ENCODE results near the gene DUSP22.
A peak's percentile ranks its signal among the peaks of the same experiment; 100 is the strongest.

DUSP22 gene

GRCh38 chr6:318243-318890 is 26.1 kb downstream of the DUSP22 start:
- Histone ChIP-seq H3K27me3 (replicated peaks; ENCODE audit: control insufficient read depth, insufficient read depth, low read length) (no peaks in the 10 kb centered on the region), H3K4me3 (replicated peaks; ENCODE audit: low read depth, low read length) (no peak overlapping the region), H3K36me3 (ENCODE audit: control insufficient read depth, insufficient read depth, low read length) (peaks cover 1% of the 10 kb centered on the region; the same call in 1 of the 2 replicates)
- DNase-seq (ENCODE audit: extremely low read depth, insufficient read length): no peak
- TF ChIP-seq, protein P1, sequence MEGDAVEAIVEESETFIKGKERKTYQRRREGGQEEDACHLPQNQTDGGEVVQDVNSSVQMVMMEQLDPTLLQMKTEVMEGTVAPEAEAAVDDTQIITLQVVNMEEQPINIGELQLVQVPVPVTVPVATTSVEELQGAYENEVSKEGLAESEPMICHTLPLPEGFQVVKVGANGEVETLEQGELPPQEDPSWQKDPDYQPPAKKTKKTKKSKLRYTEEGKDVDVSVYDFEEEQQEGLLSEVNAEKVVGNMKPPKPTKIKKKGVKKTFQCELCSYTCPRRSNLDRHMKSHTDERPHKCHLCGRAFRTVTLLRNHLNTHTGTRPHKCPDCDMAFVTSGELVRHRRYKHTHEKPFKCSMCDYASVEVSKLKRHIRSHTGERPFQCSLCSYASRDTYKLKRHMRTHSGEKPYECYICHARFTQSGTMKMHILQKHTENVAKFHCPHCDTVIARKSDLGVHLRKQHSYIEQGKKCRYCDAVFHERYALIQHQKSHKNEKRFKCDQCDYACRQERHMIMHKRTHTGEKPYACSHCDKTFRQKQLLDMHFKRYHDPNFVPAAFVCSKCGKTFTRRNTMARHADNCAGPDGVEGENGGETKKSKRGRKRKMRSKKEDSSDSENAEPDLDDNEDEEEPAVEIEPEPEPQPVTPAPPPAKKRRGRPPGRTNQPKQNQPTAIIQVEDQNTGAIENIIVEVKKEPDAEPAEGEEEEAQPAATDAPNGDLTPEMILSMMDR (IDR thresholded peaks at IDR 0.05; ENCODE audit: insufficient read depth, low read length, poor library complexity, severe bottlenecking): no peak

DNA sequence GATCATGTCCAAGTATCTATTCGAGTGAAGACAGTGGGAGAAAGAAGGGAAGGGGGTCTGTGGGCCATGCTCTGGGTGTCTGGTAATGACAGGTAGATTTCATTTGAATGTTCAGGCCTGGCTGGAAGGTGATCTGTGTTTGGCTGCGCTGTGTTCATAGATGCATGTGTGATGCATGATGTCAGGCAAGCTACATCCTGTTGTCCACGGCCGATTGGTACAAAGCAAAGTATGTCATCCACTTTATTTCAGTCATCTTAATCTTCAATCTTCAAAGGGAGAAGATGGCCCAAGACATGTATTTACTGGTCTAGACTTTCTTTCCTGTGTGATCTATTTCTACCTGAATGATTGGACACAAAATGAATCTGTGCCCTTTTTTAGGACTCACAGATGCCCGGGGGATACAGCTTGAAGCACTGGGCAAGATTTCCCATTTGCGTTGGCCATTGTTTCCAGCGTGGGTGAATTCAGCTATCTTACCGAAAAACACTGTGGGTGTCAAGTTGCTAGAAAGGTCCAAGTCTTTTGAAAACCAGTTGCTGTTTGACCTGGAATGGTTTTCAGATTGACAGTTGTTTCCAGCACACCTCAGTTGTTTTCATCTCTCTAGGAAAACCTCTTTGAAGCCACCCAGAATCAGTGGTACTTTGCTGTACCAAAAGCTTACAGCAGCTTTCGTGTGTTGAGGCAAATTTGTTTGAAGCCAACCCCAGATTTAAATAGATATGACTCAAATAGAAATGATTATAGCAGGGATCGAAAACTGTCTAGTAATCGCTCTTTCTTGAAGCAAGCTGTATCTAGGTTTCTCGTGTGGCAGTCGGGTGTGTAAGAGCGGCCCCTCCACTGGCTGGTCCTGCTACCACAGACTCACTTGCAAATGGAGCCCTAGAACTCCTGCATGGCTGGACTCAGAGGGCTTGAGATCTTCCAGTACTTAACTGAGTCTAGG is 27.2 kb downstream of the DUSP22 start:
- DNase-seq (ENCODE audit: extremely low read depth, insufficient read length): peak; percentile 76
- H3K4me3 ChIP-seq (replicated peaks; ENCODE audit: low read depth, low read length): peak overlapping the region; percentile 54
- H3K36me3 ChIP-seq (ENCODE audit: control insufficient read depth, insufficient read depth, low read length): no peaks in the 10 kb centered on the region; the same call in 1 of the 2 replicates
- TF ChIP-seq, protein P1 (IDR thresholded peaks at IDR 0.05; ENCODE audit: insufficient read depth, low read length, poor library complexity, severe bottlenecking): no peak
- H3K27me3 ChIP-seq (replicated peaks; ENCODE audit: control insufficient read depth, insufficient read depth, low read length): no peaks in the 10 kb centered on the region

- no peak for DNase-seq (ENCODE audit: extremely low read depth, insufficient read length)
- no peaks in the 10 kb centered on the region; the same call in 1 of the 2 replicates for H3K36me3 ChIP-seq (ENCODE audit: control insufficient read depth, insufficient read depth, low read length)
- H3K4me3 ChIP-seq (replicated peaks; ENCODE audit: low read depth, low read length): peak overlapping the region; percentile 54
- TF ChIP-seq, protein P1 (IDR thresholded peaks at IDR 0.05; ENCODE audit: insufficient read depth, low read length, poor library complexity, severe bottlenecking): no peak
- no peaks in the 10 kb centered on the region for H3K27me3 ChIP-seq (replicated peaks; ENCODE audit: control insufficient read depth, insufficient read depth, low read length)
These were observed 28.3 kb downstream of the DUSP22 start for GRCh38 chr6:320351-321157.

DNA sequence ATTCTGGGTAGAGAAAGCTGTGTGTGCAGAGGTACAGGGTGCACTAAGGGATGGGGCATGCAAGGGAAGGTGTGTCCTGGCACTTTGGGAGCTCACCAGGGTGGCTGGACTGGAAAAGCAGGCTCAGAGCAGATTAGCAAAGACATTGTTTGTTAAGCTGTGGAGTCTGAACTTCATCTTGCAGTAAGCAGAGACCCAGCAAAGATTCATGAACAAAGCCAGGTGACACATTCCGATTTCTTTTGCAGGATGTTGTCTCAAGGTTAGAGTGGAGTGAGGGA is 28.8 kb downstream of the DUSP22 start:
- Histone ChIP-seq H3K4me3 (replicated peaks; ENCODE audit: low read depth, low read length) (peak overlapping the region; percentile 54), H3K27me3 (replicated peaks; ENCODE audit: control insufficient read depth, insufficient read depth, low read length) (no peaks in the 10 kb centered on the region), H3K36me3 (ENCODE audit: control insufficient read depth, insufficient read depth, low read length) (no peaks in the 10 kb centered on the region; the same call in 1 of the 2 replicates)
- no peak for DNase-seq (ENCODE audit: extremely low read depth, insufficient read length)
- TF ChIP-seq, protein P1 (IDR thresholded peaks at IDR 0.05; ENCODE audit: insufficient read depth, low read length, poor library complexity, severe bottlenecking): no peak

- DNase-seq (ENCODE audit: extremely low read depth, insufficient read length): no peak
- TF ChIP-seq, protein P1 (IDR thresholded peaks at IDR 0.05; ENCODE audit: insufficient read depth, low read length, poor library complexity, severe bottlenecking): no peak
- no peaks in the 10 kb centered on the region for H3K27me3 ChIP-seq (replicated peaks; ENCODE audit: control insufficient read depth, insufficient read depth, low read length)
- peaks cover 3% of the 10 kb centered on the region for H3K36me3 ChIP-seq (ENCODE audit: control insufficient read depth, insufficient read depth, low read length)
- peak overlapping the region; percentile 54 for H3K4me3 ChIP-seq (replicated peaks; ENCODE audit: low read depth, low read length)
These were observed 29.4 kb downstream of the DUSP22 start for GRCh38 chr6:321536-322258.
